ENCODE results near the gene SEPTIN10. TPM values are rescaled to one million over a fixed set of nuclear protein-coding genes. Genes with fewer than 3 reads are reported as not detected.
"Not testable (repeated sequence)": the region's sequence is repeated elsewhere in the genome, so short reads cannot be mapped to it uniquely, and the experiment has no call there.

The SEPTIN10 gene
- total and polyA plus RNA-seq, 2 experiments from 2014 or later, result 52.3 to 85.1 TPM

GRCh38 chr2:109582928-109583895 is 30.6 kb downstream of the SEPTIN10 start:
- Mint-ChIP-seq H3K27ac (peak overlapping the region; percentile 34; the same call in 1 of the 2 replicates), H3K4me1 (peaks cover 11% of the 10 kb centered on the region), H3K9me3 (no peaks in the 10 kb centered on the region), H3K36me3 (ENCODE audit: low read depth) (peaks cover 23% of the 10 kb centered on the region; the same call in 2 of the 3 replicates), H3K27me3 (ENCODE audit: insufficient read depth, low read depth, poor library complexity) (no peaks in the 10 kb centered on the region), H3K4me3 (no peak overlapping the region)
- H3K9me2 ChIP-seq (ENCODE audit: insufficient read depth), result no peaks in the 10 kb centered on the region
- no peaks in the 10 kb centered on the region for H4K20me1 ChIP-seq (replicated peaks; ENCODE audit: insufficient read depth)
- no peaks in the 10 kb centered on the region for H3K36me3 ChIP-seq (ENCODE audit: insufficient read depth)
- H3K4me2 ChIP-seq, result no peak overlapping the region
- no peak overlapping the region for H2AFZ ChIP-seq
- no peak overlapping the region for H3K27ac ChIP-seq (ENCODE audit: low read depth)
- no peak for DNase-seq (ENCODE audit: low spot score)
- H3K27me3 ChIP-seq (ENCODE audit: insufficient read depth), result no peaks in the 10 kb centered on the region
- H3K4me1 ChIP-seq (ENCODE audit: insufficient read depth), result no peaks in the 10 kb centered on the region
- no peak for ATAC-seq
- no peaks in the 10 kb centered on the region for H3F3A ChIP-seq (replicated peaks; ENCODE audit: low read depth)
- H3K4me3 ChIP-seq, result no peak overlapping the region
- peaks cover 46% of the 10 kb centered on the region for H3K79me2 ChIP-seq (replicated peaks; ENCODE audit: insufficient read depth)
- no peak for TF ChIP-seq JUNB (IDR thresholded peaks at IDR 0.05; ENCODE audit: unreplicated experiment)
- no peak for TF ChIP-seq EZH2 (IDR thresholded peaks at IDR 0.05; ENCODE audit: low read depth, unreplicated experiment)
- 0 out of 4 replicates have a peak, but pooled peaks of 1 of the 2 experiments have one; percentile 21 for TF ChIP-seq CTCF (conservative IDR thresholded peaks at IDR 0.05; ENCODE audit: low read depth in 2 of 2)
- TF ChIP-seq ZNF462 (CRISPR knock-in tag; IDR thresholded peaks at IDR 0.05), result no peak
- TF ChIP-seq EZH2phosphoT487 (IDR thresholded peaks at IDR 0.05; ENCODE audit: unreplicated experiment), result no peak

GRCh38 chr2:109577630-109578029 is 36.1 kb downstream of the SEPTIN10 start:
- H3K27me3 Mint-ChIP-seq (ENCODE audit: insufficient read depth, low read depth, poor library complexity); H3K9me2 ChIP-seq (ENCODE audit: insufficient read depth); H2AFZ ChIP-seq; H3K27ac ChIP-seq (ENCODE audit: low read depth); H3K4me3 ChIP-seq; H3K9me3 Mint-ChIP-seq; H3K4me1 Mint-ChIP-seq; ATAC-seq; H3K36me3 Mint-ChIP-seq (ENCODE audit: low read depth); H3K4me3 Mint-ChIP-seq; H3K4me2 ChIP-seq; DNase-seq (ENCODE audit: low spot score); H3F3A ChIP-seq (replicated peaks; ENCODE audit: low read depth); H3K27ac Mint-ChIP-seq; H4K20me1 ChIP-seq (replicated peaks; ENCODE audit: insufficient read depth); H3K27me3 ChIP-seq (ENCODE audit: insufficient read depth); H3K36me3 ChIP-seq (ENCODE audit: insufficient read depth); H3K4me1 ChIP-seq (ENCODE audit: insufficient read depth): not testable (repeated sequence)
- H3K79me2 ChIP-seq (replicated peaks; ENCODE audit: insufficient read depth), result peaks cover 28% of the 10 kb centered on the region
